HG02943 (cell line): Measurements from ENCODE around the gene PARP6.

Experiments
- ATAC-seq: cut with Tn5 transposase; IDR thresholded peaks from one replicate; pipeline ENCODE4 v1.9.1; 2021; ENCODE audit warnings: mild to moderate bottlenecking, low read depth, moderate library complexity; ENCODE audit not compliant: unreplicated experiment

Gene PARP6

GRCh38 chr15:72233769-72234168 lies 38.6 kb downstream of the PARP6 start:
- ATAC-seq = no peak

GRCh38 chr15:72231833-72232478 lies 40.4 kb downstream of the PARP6 start:
- ATAC-seq = no peak

- peak; percentile 44 for ATAC-seq
Measured at GRCh38 chr15:72231066-72231832, 41.1 kb downstream of the PARP6 start, which contains the start of gene PKM. Gene PKM (minus strand): TSS chr15:72231190. CDS start chr15:72219097, 12,093 bp downstream.

DNA sequence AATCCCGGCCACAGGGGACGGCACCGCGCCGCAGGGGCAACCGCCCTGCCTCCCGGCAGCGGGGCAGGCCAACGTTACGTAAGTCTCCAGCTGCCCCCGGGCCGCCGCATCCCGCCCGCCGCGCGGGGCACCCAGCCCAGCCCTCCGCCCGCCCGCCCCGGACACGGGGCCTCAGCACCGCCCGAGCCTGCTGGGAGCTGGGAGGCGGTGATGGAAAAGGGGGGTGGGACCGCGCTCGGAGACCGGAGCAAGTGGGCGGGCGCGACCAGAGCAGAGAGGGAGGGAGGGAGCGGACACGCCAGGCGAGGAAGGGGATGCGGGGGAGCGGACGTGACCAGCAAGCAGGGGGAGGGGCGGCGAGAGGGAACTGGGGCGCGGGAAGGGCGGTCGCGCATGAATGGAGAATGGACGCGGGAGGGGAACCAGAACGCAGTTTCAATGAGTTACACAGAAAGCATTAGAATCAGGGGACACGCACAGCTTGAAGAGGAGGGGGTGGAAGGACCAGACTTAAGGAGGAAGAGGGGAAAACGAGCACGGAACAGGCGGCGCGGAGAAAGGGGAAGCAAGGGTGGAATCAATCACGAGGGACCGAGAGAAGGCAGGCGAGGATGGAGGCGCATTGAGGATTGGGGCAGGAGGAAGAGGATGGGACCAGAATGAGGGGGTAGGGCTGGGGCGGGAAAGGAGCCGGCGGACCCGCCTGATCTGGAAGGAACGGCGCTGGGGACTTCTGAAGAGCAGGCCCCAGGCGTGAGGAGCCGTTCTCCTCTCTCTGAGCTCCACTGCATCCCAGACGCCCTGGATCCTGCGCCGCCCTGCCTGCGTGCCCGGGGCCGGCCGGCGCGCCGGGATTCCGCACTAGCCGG lies 41.9 kb downstream of the PARP6 start:
- ATAC-seq = no peak

DNA sequence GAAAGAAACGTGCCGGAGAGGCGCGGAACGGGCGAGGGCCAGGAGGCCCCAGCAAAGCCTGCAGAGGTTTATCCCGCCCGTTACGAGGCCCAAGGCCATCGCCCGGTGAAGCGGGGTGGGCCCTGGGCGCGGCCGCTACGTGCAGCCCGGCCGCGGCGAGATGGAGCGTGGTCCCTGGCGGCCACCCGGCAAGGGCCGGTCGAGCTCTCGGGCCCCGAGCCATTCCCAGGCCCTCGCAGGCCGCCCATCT lies 42.5 kb downstream of the PARP6 start:
- no peak for ATAC-seq

- no peak for ATAC-seq
Measured at GRCh38 chr15:72229076-72229946, 43.0 kb downstream of the PARP6 start.

DNA sequence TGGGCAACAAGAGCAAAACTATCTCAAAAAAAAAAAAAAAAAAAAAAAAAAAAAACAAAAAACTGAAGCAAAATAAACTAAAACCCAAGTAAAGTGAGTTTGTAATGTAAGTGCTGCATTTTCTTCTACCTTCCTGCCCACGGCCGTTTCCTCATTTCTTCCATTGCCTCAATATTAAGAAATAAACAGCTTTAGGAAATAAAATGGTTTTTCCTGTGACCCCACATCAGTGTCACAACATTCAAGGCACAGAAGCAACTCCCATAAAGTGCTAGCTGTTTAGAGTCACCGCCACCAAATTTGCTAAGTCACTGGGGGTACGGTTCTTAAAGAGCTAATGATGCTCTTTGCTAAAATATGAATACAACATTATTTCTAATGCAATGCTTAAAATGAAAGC lies 44.6 kb downstream of the PARP6 start:
- ATAC-seq = no peak

- ATAC-seq = no peak
Measured at GRCh38 chr15:72227192-72227586, 45.2 kb downstream of the PARP6 start.

- ATAC-seq = no peak
Measured at GRCh38 chr15:72223278-72223677, 49.1 kb downstream of the PARP6 start.

- no peak for ATAC-seq
Measured at GRCh38 chr15:72222393-72222792, 50.0 kb downstream of the PARP6 start.

DNA sequence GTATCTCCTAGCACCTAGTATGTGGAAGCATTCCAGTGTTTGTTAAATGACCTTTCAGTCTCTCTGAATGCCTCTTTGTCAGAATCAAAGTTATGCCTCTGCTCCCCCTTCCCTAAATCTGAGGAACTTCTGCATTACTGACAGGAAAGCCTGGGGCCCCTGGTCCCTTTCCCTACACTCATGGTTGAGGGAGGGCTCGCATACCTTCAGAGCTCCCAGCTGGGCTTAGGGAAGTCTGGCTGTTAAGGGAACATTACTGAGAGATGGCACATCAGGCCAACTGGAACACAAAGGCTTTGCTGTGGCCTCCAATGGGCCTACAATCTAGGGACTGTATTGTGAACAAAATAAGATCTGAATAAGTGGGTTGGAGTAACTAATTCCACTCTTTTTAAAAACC lies 51.7 kb downstream of the PARP6 start:
- ATAC-seq = no peak

- no peak for ATAC-seq
Measured at GRCh38 chr15:72217216-72217615, 55.1 kb downstream of the PARP6 start.

GRCh38 chr15:72216079-72216478 lies 56.3 kb downstream of the PARP6 start:
- ATAC-seq = no peak

DNA sequence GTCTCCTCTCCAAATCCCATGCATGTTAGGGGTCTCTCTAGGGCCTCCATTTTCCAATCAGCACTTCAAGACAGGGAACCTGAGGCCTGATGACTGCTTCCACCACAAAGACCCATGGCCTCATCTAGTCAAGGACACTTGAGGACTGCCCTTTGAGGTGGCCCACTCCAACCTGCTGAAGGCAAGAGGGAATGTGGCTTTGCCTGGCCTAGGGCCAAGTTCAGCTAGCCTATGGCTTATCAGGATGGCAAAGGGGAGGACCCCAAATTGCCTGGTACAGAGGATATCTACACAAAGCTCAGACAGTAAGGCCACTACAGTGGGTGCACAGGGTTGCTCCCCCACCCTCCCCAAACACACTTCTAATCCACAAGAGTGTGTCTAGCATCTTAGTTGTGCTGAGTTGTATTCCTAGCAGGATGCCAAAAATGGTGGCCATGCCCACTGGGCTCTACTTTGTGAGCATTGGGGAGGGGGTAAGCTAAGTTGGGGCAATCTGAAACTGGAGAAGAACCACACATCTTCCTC lies 64.7 kb downstream of the PARP6 start:
- no peak for ATAC-seq

GRCh38 chr15:72206677-72207000 lies 65.7 kb downstream of the PARP6 start:
- ATAC-seq = no peak

- ATAC-seq = no peak
Measured at GRCh38 chr15:72205896-72206676, 66.3 kb downstream of the PARP6 start.

- no peak for ATAC-seq
Measured at GRCh38 chr15:72205273-72205672, 67.1 kb downstream of the PARP6 start.

DNA sequence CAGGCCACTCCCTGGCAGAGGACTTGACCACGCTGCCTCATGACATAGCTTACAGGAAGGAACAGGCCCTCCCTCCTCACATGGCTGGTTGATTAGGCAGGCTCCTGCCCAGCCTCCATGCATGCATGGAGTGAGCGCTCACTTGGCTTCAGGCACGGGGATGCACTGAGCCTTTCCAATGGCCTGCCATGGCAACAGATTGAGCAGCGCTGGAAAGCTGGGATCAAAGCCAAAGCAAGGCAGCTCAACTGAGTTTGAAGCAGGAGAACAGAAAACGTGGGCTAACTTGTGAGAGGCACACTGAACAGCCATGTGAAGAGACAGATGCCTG lies 68.9 kb downstream of the PARP6 start:
- ATAC-seq = no peak

GRCh38 chr15:72202801-72203506 lies 69.4 kb downstream of the PARP6 start:
- ATAC-seq = no peak
